HEK293 (cell line): ENCODE measurements around the gene MAFF.

Experiments used
- GLIS2 ChIP-seq: fragments of 450-650 bp; formaldehyde crosslinking; IDR thresholded peaks from 2 replicates; pipeline ENCODE4 v1.5.1; 2016; ENCODE audit warnings: missing biosample characterization, missing genetic modification characterization
- HOXD13 ChIP-seq: sonication (generic); formaldehyde crosslinking; IDR thresholded peaks from 2 replicates; pipeline ENCODE4 v1.8.0; 2022; ENCODE audit warnings: missing genetic modification reagents, borderline replicate concordance
- KLF1 ChIP-seq: fragments of 450-650 bp; formaldehyde crosslinking; IDR thresholded peaks from 2 replicates; pipeline ENCODE4 v1.5.1; 2016; ENCODE audit warnings: missing biosample characterization, missing genetic modification characterization
- KLF16 ChIP-seq: fragments of 450-650 bp; formaldehyde crosslinking; IDR thresholded peaks from 2 replicates; pipeline ENCODE4 v1.5.1; 2017; ENCODE audit warnings: missing biosample characterization, missing genetic modification characterization
- WT1 ChIP-seq: fragments of 450-650 bp; formaldehyde crosslinking; IDR thresholded peaks from 2 replicates; pipeline ENCODE4 v1.5.1; 2016; ENCODE audit warnings: missing biosample characterization, missing genetic modification characterization
- YY2 ChIP-seq: fragments of 450-650 bp; formaldehyde crosslinking; IDR thresholded peaks from 2 replicates; pipeline ENCODE4 v1.5.1; 2016; ENCODE audit warnings: missing biosample characterization, missing genetic modification characterization
- ZNF114 ChIP-seq: fragments of 450-650 bp; formaldehyde crosslinking; IDR thresholded peaks from 2 replicates; pipeline ENCODE4 v1.5.0; 2017; ENCODE audit warnings: missing biosample characterization, missing genetic modification characterization
- ZNF174 ChIP-seq: fragments of 450-650 bp; formaldehyde crosslinking; IDR thresholded peaks from 2 replicates; pipeline ENCODE4 v1.5.0; 2017; ENCODE audit warnings: missing biosample characterization, mild to moderate bottlenecking, missing genetic modification characterization
- ZNF391 ChIP-seq: fragments of 450-650 bp; formaldehyde crosslinking; IDR thresholded peaks from 2 replicates; pipeline ENCODE4 v1.5.1; 2016; ENCODE audit warnings: low read depth, missing biosample characterization, missing genetic modification characterization, borderline replicate concordance
- ZNF433 ChIP-seq: fragments of 450-650 bp; formaldehyde crosslinking; IDR thresholded peaks from 2 replicates; pipeline ENCODE4 v1.5.1; 2016; ENCODE audit warnings: missing biosample characterization, missing genetic modification characterization, low read depth
- ZNF48 ChIP-seq: fragments of 450-650 bp; formaldehyde crosslinking; IDR thresholded peaks from 2 replicates; pipeline ENCODE4 v1.5.1; 2016; ENCODE audit warnings: missing biosample characterization, missing genetic modification characterization
- ZNF529 ChIP-seq: fragments of 450-650 bp; formaldehyde crosslinking; IDR thresholded peaks from 2 replicates; pipeline ENCODE4 v1.5.1; 2017; ENCODE audit warnings: missing genetic modification characterization, missing biosample characterization; ENCODE audit not compliant: insufficient replicate concordance
- ZNF549 ChIP-seq: fragments of 450-650 bp; IDR thresholded peaks from 2 replicates; pipeline ENCODE4 v1.5.1; 2018; ENCODE audit warnings: missing biosample characterization, missing genetic modification characterization, mild to moderate bottlenecking, inconsistent platforms, moderate library complexity
- ZNF555 ChIP-seq: fragments of 450-650 bp; formaldehyde crosslinking; conservative IDR thresholded peaks from 2 replicates; pipeline ENCODE4 v1.5.1; 2017; ENCODE audit warnings: missing biosample characterization, mild to moderate bottlenecking, missing genetic modification characterization, inconsistent platforms
- ZNF561 ChIP-seq: fragments of 450-650 bp; IDR thresholded peaks from 2 replicates; pipeline ENCODE4 v1.5.1; 2018; ENCODE audit warnings: missing biosample characterization, missing genetic modification characterization, borderline replicate concordance
- ZNF658 ChIP-seq: fragments of 450-650 bp; formaldehyde crosslinking; IDR thresholded peaks from 2 replicates; pipeline ENCODE4; 2016; ENCODE audit warnings: missing biosample characterization, missing genetic modification characterization
- ZNF664 ChIP-seq: fragments of 450-650 bp; formaldehyde crosslinking; IDR thresholded peaks from 2 replicates; pipeline ENCODE4 v1.5.1; 2016; ENCODE audit warnings: missing biosample characterization, missing genetic modification characterization
- ZNF791 ChIP-seq: fragments of 450-650 bp; formaldehyde crosslinking; IDR thresholded peaks from 2 replicates; pipeline ENCODE4 v1.5.1; 2016; ENCODE audit warnings: missing biosample characterization, missing genetic modification characterization
- ZNF792 ChIP-seq: fragments of 450-650 bp; formaldehyde crosslinking; IDR thresholded peaks from 2 replicates; pipeline ENCODE4 v1.5.1; 2016; ENCODE audit warnings: missing biosample characterization, missing genetic modification characterization
- TF ChIP-seq, protein P1 (sequence below): fragments of 450-650 bp; formaldehyde crosslinking; IDR thresholded peaks from 2 replicates; pipeline ENCODE4 v1.5.1; 2016; ENCODE audit warnings: missing biosample characterization, missing genetic modification characterization
- TF ChIP-seq, protein P2 (sequence below): fragments of 450-650 bp; formaldehyde crosslinking; IDR thresholded peaks from 2 replicates; pipeline ENCODE4 v1.5.1; 2016; ENCODE audit warnings: missing biosample characterization, missing genetic modification characterization
- TF ChIP-seq, protein P3 (sequence below): fragments of 450-650 bp; formaldehyde crosslinking; IDR thresholded peaks from 2 replicates; pipeline ENCODE4 v1.5.1; 2017; ENCODE audit warnings: missing biosample characterization, missing genetic modification characterization
- TF ChIP-seq, protein P4 (sequence below): fragments of 450-650 bp; IDR thresholded peaks from 2 replicates; pipeline ENCODE4 v1.5.1; 2018; ENCODE audit warnings: missing biosample characterization, missing genetic modification characterization
- TF ChIP-seq, protein P5 (sequence below): fragments of 450-650 bp; formaldehyde crosslinking; IDR thresholded peaks from 2 replicates; pipeline ENCODE4 v1.5.1; 2016; ENCODE audit warnings: missing biosample characterization, missing genetic modification characterization

Gene MAFF

DNA sequence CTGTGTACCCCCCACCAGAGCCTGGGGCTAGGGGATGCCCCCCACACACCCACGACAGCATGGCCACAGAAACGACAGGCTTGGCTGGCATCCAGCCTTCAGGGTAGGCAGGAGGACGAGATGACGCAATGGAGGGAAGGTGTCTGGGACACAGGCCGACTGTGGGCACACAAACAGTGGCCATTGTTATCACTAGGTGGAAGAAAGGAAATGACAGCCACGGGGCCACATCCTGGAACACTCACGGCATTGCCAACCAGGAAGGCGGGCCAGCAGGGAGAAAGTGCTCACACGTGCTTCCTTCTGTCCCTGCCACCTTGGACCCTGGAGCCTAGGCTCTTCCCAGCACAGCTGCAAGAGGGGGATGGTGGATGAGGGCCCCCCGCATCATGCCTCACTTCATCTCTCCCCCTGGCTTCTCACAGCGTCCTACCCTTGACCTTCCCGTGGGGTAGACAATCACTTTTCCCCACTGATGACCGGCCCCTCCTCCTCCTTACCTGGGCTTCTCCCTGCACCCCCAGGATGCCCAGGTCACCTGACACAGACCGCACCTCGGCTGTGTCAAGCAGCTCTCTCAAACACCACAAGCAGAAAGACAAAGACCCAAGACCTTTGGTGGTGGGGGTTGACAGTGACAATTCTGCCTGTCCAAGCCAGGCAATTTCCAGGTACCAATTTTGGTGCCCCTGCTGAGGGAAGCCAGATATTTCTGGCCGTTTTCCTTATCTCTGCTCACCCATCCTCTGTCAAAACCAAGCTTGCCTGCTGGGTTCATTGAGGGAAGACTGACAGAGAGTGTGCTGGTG, 28.8 kb upstream of the MAFF start (continued):
- TF ChIP-seq, protein P1, sequence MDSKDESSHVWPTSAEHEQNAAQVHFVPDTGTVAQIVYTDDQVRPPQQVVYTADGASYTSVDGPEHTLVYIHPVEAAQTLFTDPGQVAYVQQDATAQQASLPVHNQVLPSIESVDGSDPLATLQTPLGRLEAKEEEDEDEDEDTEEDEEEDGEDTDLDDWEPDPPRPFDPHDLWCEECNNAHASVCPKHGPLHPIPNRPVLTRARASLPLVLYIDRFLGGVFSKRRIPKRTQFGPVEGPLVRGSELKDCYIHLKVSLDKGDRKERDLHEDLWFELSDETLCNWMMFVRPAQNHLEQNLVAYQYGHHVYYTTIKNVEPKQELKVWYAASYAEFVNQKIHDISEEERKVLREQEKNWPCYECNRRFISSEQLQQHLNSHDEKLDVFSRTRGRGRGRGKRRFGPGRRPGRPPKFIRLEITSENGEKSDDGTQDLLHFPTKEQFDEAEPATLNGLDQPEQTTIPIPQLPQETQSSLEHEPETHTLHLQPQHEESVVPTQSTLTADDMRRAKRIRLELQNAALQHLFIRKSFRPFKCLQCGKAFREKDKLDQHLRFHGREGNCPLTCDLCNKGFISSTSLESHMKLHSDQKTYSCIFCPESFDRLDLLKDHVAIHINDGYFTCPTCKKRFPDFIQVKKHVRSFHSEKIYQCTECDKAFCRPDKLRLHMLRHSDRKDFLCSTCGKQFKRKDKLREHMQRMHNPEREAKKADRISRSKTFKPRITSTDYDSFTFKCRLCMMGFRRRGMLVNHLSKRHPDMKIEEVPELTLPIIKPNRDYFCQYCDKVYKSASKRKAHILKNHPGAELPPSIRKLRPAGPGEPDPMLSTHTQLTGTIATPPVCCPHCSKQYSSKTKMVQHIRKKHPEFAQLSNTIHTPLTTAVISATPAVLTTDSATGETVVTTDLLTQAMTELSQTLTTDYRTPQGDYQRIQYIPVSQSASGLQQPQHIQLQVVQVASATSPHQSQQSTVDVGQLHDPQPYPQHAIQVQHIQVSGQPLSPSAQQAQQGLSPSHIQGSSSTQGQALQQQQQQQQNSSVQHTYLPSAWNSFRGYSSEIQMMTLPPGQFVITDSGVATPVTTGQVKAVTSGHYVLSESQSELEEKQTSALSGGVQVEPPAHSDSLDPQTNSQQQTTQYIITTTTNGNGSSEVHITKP (tag by site-specific recombination): peak; percentile 53; the same call in 1 of the 2 replicates
- TF ChIP-seq, protein P2, sequence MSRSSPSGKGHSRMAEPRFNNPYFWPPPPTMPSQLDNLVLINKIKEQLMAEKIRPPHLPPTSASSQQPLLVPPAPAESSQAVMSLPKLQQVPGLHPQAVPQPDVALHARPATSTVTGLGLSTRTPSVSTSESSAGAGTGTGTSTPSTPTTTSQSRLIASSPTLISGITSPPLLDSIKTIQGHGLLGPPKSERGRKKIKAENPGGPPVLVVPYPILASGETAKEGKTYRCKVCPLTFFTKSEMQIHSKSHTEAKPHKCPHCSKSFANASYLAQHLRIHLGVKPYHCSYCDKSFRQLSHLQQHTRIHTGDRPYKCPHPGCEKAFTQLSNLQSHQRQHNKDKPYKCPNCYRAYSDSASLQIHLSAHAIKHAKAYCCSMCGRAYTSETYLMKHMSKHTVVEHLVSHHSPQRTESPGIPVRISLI: no peak
- TF ChIP-seq YY2: no peak
- no peak for TF ChIP-seq ZNF792 (tag by site-specific recombination)
- no peak for TF ChIP-seq ZNF433 (tag by site-specific recombination)
- TF ChIP-seq ZNF114: no peak
- no peak for TF ChIP-seq ZNF174 (tag by site-specific recombination)
- TF ChIP-seq ZNF664 (tag by site-specific recombination): no peak
- TF ChIP-seq, protein P3, sequence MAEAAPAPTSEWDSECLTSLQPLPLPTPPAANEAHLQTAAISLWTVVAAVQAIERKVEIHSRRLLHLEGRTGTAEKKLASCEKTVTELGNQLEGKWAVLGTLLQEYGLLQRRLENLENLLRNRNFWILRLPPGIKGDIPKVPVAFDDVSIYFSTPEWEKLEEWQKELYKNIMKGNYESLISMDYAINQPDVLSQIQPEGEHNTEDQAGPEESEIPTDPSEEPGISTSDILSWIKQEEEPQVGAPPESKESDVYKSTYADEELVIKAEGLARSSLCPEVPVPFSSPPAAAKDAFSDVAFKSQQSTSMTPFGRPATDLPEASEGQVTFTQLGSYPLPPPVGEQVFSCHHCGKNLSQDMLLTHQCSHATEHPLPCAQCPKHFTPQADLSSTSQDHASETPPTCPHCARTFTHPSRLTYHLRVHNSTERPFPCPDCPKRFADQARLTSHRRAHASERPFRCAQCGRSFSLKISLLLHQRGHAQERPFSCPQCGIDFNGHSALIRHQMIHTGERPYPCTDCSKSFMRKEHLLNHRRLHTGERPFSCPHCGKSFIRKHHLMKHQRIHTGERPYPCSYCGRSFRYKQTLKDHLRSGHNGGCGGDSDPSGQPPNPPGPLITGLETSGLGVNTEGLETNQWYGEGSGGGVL (tag by site-specific recombination): peak; percentile 35; the same call in 1 of the 2 replicates
- TF ChIP-seq ZNF529 (tag by site-specific recombination): no peak
- TF ChIP-seq HOXD13 (CRISPR knock-in tag): no peak
- TF ChIP-seq WT1 (tag by site-specific recombination): no peak
- no peak for TF ChIP-seq ZNF561 (tag by site-specific recombination)
- no peak for TF ChIP-seq ZNF48
- no peak for TF ChIP-seq KLF1 (tag by site-specific recombination)
- TF ChIP-seq ZNF555: no peak
- no peak for TF ChIP-seq KLF16 (tag by site-specific recombination)
- TF ChIP-seq, protein P4, sequence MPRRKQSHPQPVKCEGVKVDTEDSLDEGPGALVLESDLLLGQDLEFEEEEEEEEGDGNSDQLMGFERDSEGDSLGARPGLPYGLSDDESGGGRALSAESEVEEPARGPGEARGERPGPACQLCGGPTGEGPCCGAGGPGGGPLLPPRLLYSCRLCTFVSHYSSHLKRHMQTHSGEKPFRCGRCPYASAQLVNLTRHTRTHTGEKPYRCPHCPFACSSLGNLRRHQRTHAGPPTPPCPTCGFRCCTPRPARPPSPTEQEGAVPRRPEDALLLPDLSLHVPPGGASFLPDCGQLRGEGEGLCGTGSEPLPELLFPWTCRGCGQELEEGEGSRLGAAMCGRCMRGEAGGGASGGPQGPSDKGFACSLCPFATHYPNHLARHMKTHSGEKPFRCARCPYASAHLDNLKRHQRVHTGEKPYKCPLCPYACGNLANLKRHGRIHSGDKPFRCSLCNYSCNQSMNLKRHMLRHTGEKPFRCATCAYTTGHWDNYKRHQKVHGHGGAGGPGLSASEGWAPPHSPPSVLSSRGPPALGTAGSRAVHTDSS (tag by site-specific recombination): no peak
- no peak for TF ChIP-seq ZNF791
- TF ChIP-seq, protein P5, sequence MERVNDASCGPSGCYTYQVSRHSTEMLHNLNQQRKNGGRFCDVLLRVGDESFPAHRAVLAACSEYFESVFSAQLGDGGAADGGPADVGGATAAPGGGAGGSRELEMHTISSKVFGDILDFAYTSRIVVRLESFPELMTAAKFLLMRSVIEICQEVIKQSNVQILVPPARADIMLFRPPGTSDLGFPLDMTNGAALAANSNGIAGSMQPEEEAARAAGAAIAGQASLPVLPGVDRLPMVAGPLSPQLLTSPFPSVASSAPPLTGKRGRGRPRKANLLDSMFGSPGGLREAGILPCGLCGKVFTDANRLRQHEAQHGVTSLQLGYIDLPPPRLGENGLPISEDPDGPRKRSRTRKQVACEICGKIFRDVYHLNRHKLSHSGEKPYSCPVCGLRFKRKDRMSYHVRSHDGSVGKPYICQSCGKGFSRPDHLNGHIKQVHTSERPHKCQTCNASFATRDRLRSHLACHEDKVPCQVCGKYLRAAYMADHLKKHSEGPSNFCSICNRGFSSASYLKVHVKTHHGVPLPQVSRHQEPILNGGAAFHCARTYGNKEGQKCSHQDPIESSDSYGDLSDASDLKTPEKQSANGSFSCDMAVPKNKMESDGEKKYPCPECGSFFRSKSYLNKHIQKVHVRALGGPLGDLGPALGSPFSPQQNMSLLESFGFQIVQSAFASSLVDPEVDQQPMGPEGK (tag by site-specific recombination): peak; percentile 37; the same call in 1 of the 2 replicates
- no peak for TF ChIP-seq ZNF658 (tag by site-specific recombination)
- TF ChIP-seq ZNF549 (tag by site-specific recombination): no peak
- no peak for TF ChIP-seq ZNF391 (tag by site-specific recombination)
- TF ChIP-seq GLIS2 (tag by site-specific recombination): no peak
